ENCODE data around the gene WNT10A.

WNT10A gene

DNA sequence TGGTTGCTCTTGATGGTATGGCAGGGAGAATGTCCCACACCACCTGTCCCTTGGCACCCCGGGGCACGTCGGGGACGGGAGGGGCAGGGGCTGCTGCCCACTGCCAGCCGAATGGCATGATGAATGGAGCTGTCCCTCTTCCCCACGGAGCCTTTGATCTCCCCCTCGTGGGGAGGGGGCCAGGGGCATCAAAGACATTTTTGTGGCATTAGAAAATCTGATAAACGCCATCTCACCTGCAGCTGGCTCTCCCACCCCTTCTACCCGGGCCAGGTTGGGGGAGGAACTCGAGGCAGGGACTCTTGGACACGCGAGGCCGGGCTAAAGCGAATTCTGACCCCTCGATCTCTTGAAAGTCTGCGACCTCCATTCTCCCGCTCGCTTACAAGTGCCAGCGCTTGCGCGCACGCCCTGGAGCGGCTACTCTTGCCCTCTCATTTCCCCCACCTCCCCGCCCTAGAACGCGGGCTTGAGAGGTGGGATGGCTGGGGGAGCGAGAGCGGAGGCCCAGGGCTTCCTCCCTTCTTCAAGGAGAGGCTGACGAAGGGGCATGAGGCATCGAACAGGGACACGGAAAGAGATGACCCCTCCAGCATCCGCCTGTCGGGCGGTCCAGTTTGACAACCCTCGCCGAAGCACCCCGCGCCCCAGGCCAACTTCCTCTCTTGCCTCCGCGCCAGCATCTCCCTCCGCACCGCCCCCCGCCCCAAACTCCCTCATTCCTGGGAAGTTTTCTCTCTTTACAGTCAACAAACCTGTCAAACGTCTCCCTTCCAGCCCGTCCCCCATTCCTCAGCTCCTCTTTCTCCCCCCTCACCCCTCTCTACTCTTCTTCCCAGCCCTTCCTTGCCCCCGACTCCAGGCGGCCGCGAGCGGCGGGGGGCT lies 21.7 kb upstream of the WNT10A start:
- Histone ChIP-seq H3K9ac (ENCODE audit: low read depth, low read length) (no peak overlapping the region), H3K4me3 (ENCODE audit: low read depth, low read length) (peak overlapping the region; percentile 37), H3K36me3 (ENCODE audit: control insufficient read depth, insufficient read depth, low read length) (no peaks in the 10 kb centered on the region), H3K27me3 (ENCODE audit: control insufficient read depth, insufficient read depth, low read length) (peaks cover 94% of the 10 kb centered on the region), H3K4me1 (ENCODE audit: control insufficient read depth, insufficient read depth, low read length) (peaks cover 20% of the 10 kb centered on the region), H3K9me3 (ENCODE audit: control insufficient read depth, insufficient read depth, low read length) (no peaks in the 10 kb centered on the region)

DNA sequence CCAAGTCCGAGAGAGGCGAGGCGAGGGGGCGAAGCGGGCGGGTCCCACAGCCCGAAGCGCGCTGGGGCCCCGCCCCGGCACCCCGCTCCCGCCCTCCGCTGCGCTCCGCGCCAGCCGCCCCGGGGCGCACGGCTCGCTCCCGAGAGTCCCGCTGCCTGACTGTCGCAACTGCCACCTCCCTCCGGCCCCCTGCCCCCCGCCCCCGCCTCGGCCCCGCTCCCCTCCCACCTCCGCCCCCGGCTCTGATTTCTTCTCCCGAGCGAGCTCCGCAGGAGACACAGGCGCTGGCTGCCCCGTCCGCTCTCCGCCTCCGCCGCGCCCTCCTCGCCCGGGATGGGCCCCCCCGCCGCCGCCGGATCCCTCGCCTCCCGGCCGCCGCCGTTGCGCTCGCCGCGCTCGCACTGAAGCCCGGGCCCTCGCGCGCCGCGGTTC lies 21.1 kb upstream of the WNT10A start, which contains the start of gene WNT6:
WNT6 (plus strand) TSS at position 250 of the 432 bp plus-strand sequence. CDS start 233 bp downstream, outside the sequence.
- H3K4me3 ChIP-seq (ENCODE audit: low read depth, low read length): peak within 1 kb of the TSS; percentile 37
- H3K27me3 ChIP-seq (ENCODE audit: control insufficient read depth, insufficient read depth, low read length): peaks cover 94% of the 10 kb centered on the region
- no peak within 1 kb of the TSS for H3K9ac ChIP-seq (ENCODE audit: low read depth, low read length)
- peaks cover 20% of the 10 kb centered on the region for H3K4me1 ChIP-seq (ENCODE audit: control insufficient read depth, insufficient read depth, low read length)
- H3K36me3 ChIP-seq (ENCODE audit: control insufficient read depth, insufficient read depth, low read length): no peaks in the 10 kb centered on the region
- no peaks in the 10 kb centered on the region for H3K9me3 ChIP-seq (ENCODE audit: control insufficient read depth, insufficient read depth, low read length)

DNA sequence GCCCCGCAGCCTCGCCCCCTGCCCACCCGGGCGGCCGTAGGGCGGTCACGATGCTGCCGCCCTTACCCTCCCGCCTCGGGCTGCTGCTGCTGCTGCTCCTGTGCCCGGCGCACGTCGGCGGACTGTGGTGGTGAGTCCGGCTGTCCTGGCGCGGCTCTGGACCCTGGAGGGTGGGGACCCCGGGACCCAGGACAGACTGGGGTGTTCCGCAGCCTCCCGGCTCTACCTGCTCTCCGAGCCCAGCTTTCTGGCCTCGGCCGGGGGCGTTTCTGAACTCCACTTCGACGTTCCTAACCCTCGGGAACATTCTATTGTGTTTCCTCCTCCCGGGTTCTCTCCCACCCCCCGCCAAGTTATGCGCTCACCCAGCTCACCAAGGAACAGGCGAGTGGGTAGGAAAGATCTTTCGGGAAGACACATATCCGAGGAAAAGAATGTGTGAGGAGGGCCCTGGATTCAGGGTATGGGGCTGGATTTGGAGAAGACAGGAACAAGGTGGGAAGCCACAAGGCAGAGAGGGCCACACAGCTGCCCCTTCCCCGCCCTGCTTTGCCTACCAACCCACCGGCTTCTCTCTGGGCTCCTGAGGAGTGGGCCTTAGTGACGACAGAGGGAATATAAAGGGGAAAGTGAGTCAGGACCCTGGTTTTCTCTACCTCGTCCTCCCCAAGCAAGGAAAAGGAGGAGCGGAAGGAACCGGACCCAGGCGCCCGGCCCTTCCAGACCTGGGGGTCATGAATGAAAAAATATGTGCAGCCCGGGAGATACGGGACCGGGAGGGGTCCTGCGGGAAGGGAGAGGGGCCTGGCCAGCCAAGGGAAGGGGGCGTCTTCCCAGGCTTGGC lies 20.4 kb upstream of the WNT10A start:
- H3K27me3 ChIP-seq (ENCODE audit: control insufficient read depth, insufficient read depth, low read length): peaks cover 94% of the 10 kb centered on the region
- no peak overlapping the region for H3K9ac ChIP-seq (ENCODE audit: low read depth, low read length)
- H3K4me1 ChIP-seq (ENCODE audit: control insufficient read depth, insufficient read depth, low read length): peaks cover 14% of the 10 kb centered on the region
- no peaks in the 10 kb centered on the region for H3K9me3 ChIP-seq (ENCODE audit: control insufficient read depth, insufficient read depth, low read length)
- H3K36me3 ChIP-seq (ENCODE audit: control insufficient read depth, insufficient read depth, low read length): no peaks in the 10 kb centered on the region
- peak overlapping the region; percentile 37 for H3K4me3 ChIP-seq (ENCODE audit: low read depth, low read length)

DNA sequence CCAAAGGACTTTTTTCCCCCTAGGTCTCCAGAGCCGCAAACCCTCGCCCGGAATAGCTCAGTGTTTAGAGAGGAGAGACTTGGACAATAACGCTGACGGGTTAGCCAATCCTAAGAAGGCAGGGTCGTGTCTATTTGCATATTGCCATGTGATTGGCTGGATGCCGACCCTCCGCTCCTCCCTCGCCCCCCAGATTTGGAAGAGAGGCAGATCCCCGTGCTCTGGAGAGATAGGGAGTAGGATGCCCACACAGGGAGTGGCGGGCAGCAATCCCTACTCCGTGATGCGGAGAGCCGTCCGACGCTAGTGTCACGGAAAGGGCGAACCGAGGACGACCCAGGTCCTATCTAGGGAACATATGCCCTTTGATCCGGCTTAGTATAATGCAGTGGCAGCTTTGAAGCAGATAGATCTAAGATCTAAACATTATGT lies 19.7 kb upstream of the WNT10A start:
- Histone ChIP-seq H3K36me3 (ENCODE audit: control insufficient read depth, insufficient read depth, low read length) (no peaks in the 10 kb centered on the region), H3K4me1 (ENCODE audit: control insufficient read depth, insufficient read depth, low read length) (peaks cover 9% of the 10 kb centered on the region), H3K9me3 (ENCODE audit: control insufficient read depth, insufficient read depth, low read length) (no peaks in the 10 kb centered on the region), H3K27me3 (ENCODE audit: control insufficient read depth, insufficient read depth, low read length) (peaks cover 90% of the 10 kb centered on the region), H3K9ac (ENCODE audit: low read depth, low read length) (no peak overlapping the region), H3K4me3 (ENCODE audit: low read depth, low read length) (no peak overlapping the region)

DNA sequence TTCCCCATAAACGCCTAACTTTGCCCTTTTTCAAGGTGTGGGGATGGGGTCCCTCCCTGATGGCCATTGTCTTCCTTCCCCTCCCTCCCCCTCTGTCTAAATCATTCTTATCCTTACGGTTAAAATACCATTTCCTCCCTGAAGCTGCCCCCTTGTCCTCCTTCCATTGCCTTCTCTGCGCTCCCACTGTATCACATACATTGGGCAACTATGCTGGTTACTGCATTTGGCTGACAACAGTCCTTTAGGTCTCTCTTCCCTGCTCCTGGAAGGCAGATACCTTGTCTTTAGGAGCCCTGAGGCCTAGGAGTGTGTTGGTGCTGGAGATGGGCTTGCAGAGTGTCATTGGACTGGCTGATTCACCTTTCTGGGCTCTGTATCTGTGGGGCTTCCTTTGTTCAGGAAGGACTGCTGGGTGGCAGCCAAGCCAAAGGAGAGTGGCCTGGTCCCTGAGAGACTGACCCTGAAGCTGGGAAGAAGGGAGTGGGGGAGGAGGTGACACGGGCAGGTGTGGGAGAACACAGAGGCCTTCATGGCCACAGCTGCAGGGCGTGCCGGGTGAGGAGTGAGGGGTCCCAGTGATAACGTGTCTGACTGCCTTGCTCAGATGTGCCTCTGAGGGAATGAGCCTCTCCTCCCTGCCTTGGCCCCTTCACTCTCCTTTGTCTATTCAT lies 18.9 kb upstream of the WNT10A start:
- Histone ChIP-seq H3K9ac (ENCODE audit: low read depth, low read length) (no peak overlapping the region), H3K4me1 (ENCODE audit: control insufficient read depth, insufficient read depth, low read length) (peaks cover 7% of the 10 kb centered on the region), H3K4me3 (ENCODE audit: low read depth, low read length) (peak overlapping the region; percentile 24), H3K9me3 (ENCODE audit: control insufficient read depth, insufficient read depth, low read length) (no peaks in the 10 kb centered on the region), H3K36me3 (ENCODE audit: control insufficient read depth, insufficient read depth, low read length) (no peaks in the 10 kb centered on the region), H3K27me3 (ENCODE audit: control insufficient read depth, insufficient read depth, low read length) (peaks cover 90% of the 10 kb centered on the region)

DNA sequence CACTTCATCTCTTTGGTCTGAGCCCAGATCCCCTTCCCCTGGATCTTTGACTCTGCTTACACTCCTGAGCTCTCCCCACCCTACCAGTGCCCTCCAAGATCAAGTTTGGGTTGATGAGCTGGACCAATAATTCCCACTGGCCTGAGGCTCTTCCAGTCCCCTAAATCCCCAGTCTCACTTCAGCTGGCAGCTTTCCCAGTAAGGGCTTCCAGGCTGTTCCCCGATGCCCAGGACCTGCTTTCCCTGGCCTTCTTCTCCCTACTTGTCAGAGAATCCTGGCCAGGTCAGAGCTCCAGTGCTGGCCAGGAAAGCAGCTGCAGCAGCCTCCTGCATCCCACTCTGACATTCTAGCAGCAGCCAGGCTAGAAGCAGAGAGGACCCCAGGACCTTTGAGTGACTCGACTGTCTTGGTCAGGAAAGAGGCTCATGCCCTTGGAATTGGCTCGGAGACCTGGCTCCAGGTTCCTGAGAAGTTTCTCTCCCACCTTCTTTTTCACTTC lies 17.6 kb upstream of the WNT10A start:
- H3K9me3 ChIP-seq (ENCODE audit: control insufficient read depth, insufficient read depth, low read length): no peaks in the 10 kb centered on the region
- no peaks in the 10 kb centered on the region for H3K36me3 ChIP-seq (ENCODE audit: control insufficient read depth, insufficient read depth, low read length)
- H3K9ac ChIP-seq (ENCODE audit: low read depth, low read length): no peak overlapping the region
- no peak overlapping the region for H3K4me3 ChIP-seq (ENCODE audit: low read depth, low read length)
- H3K27me3 ChIP-seq (ENCODE audit: control insufficient read depth, insufficient read depth, low read length): peaks cover 90% of the 10 kb centered on the region
- H3K4me1 ChIP-seq (ENCODE audit: control insufficient read depth, insufficient read depth, low read length): peaks cover 5% of the 10 kb centered on the region

DNA sequence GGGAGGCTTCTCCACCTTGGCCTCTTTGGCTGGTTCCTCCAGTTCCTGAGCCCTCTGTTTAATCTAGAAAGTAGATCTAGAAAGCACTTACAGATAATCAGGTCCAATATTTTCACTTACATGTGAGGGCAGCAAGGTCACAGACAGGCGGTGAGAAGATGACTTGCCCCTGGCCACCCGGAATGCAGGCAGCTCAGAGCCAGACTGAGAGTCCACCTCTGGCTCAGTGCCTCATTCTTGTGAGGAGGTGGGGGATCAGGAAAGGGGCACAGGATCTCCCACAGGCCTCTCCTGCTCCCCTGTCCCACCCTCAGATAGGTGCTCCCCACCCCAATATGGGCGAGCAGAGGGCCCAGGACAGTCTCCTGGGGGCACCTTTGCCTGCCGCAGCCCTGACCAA lies 15.3 kb upstream of the WNT10A start:
- peaks cover 93% of the 10 kb centered on the region for H3K27me3 ChIP-seq (ENCODE audit: control insufficient read depth, insufficient read depth, low read length)

DNA sequence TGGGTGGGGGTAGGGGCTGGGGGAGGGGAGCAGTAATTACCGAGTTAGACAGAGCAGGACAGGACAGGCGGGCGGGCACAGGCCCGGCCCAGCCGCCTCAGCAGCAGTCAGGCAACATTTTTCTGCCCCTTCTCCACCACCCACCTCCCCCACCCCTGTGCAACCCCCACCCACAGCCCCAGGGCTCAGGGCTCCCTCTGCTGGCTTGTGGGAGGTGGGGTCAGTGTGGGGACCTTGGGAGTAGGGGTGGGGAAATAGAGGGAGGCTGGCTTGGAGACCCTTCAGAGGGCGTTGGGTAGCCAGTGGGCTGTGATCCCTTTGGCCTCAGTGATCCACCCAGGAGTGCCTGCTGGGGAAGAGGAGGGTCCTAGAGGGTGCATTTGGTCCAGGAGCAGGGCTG lies 14.7 kb upstream of the WNT10A start:
- Histone ChIP-seq H3K9ac (ENCODE audit: low read depth, low read length) (no peak overlapping the region), H3K4me1 (ENCODE audit: control insufficient read depth, insufficient read depth, low read length) (no peaks in the 10 kb centered on the region), H3K4me3 (ENCODE audit: low read depth, low read length) (no peak overlapping the region), H3K27me3 (ENCODE audit: control insufficient read depth, insufficient read depth, low read length) (peaks cover 96% of the 10 kb centered on the region), H3K36me3 (ENCODE audit: control insufficient read depth, insufficient read depth, low read length) (no peaks in the 10 kb centered on the region), H3K9me3 (ENCODE audit: control insufficient read depth, insufficient read depth, low read length) (no peaks in the 10 kb centered on the region)

More for the DNA sequence above, 15.3 kb upstream of the WNT10A start:
- no peaks in the 10 kb centered on the region for H3K36me3 ChIP-seq (ENCODE audit: control insufficient read depth, insufficient read depth, low read length)
- no peaks in the 10 kb centered on the region for H3K9me3 ChIP-seq (ENCODE audit: control insufficient read depth, insufficient read depth, low read length)
- H3K4me1 ChIP-seq (ENCODE audit: control insufficient read depth, insufficient read depth, low read length): peaks cover under 1% of the 10 kb centered on the region
- no peak overlapping the region for H3K4me3 ChIP-seq (ENCODE audit: low read depth, low read length)
- H3K9ac ChIP-seq (ENCODE audit: low read depth, low read length): no peak overlapping the region

DNA sequence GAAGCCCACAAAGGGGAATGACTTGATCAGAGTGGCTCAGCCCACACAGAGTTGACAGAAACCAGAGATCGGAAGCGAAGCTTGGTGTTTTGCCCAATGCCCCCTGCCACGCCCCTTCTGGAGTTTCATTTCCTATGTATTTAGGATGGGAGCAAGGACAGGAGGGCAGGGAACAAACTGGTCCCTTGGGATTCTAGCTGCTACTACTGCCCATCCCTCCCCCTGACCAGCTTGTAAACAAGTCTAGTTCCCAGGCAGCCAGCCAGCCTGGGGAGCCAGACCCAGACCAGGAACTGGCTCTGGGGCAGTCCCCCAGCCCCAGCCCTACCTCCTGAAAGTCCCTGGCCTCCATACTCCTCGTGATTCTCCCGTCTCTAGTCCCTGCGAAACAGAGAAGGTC lies 12.8 kb upstream of the WNT10A start:
- H3K9me3 ChIP-seq (ENCODE audit: control insufficient read depth, insufficient read depth, low read length): no peaks in the 10 kb centered on the region
- H3K27me3 ChIP-seq (ENCODE audit: control insufficient read depth, insufficient read depth, low read length): peaks cover 96% of the 10 kb centered on the region
- H3K36me3 ChIP-seq (ENCODE audit: control insufficient read depth, insufficient read depth, low read length): no peaks in the 10 kb centered on the region
- H3K9ac ChIP-seq (ENCODE audit: low read depth, low read length): no peak overlapping the region
- H3K4me1 ChIP-seq (ENCODE audit: control insufficient read depth, insufficient read depth, low read length): peaks cover 8% of the 10 kb centered on the region
- no peak overlapping the region for H3K4me3 ChIP-seq (ENCODE audit: low read depth, low read length)

DNA sequence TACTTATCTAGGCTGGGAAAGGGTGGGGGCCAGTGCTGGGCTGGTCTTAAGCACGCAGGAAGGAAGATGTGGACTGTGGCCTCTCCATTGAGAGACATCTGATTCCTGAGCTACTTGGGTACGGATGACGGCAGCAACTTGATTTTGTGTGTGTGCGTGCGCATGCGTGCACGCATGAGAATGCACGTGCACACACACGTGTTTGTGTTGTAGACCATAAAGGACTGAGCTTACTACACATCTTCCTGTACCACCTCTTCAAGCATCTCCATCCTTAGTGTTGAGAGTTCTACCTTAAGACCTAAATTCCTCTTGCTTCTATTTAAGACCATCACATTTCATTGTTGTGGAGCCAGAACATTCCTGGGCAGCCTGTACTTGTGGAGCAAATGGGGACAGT lies 11.6 kb upstream of the WNT10A start:
- H3K4me3 ChIP-seq (ENCODE audit: low read depth, low read length): no peak overlapping the region
- H3K9ac ChIP-seq (ENCODE audit: low read depth, low read length): no peak overlapping the region
- no peaks in the 10 kb centered on the region for H3K36me3 ChIP-seq (ENCODE audit: control insufficient read depth, insufficient read depth, low read length)
- peaks cover 10% of the 10 kb centered on the region for H3K4me1 ChIP-seq (ENCODE audit: control insufficient read depth, insufficient read depth, low read length)
- H3K27me3 ChIP-seq (ENCODE audit: control insufficient read depth, insufficient read depth, low read length): peaks cover 96% of the 10 kb centered on the region
- H3K9me3 ChIP-seq (ENCODE audit: control insufficient read depth, insufficient read depth, low read length): no peaks in the 10 kb centered on the region

DNA sequence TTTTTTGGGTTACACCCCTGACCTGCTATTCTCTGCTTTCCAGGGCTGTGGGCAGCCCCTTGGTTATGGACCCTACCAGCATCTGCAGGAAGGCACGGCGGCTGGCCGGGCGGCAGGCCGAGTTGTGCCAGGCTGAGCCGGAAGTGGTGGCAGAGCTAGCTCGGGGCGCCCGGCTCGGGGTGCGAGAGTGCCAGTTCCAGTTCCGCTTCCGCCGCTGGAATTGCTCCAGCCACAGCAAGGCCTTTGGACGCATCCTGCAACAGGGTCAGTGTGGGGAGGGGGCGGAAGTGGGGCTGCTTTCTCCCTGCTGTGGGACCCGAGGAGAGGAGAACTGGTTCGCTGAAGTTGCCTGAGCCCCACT lies 9.7 kb upstream of the WNT10A start:
- Histone ChIP-seq H3K4me1 (ENCODE audit: control insufficient read depth, insufficient read depth, low read length) (peaks cover 10% of the 10 kb centered on the region), H3K4me3 (ENCODE audit: low read depth, low read length) (no peak overlapping the region), H3K27me3 (ENCODE audit: control insufficient read depth, insufficient read depth, low read length) (peaks cover 99% of the 10 kb centered on the region), H3K36me3 (ENCODE audit: control insufficient read depth, insufficient read depth, low read length) (no peaks in the 10 kb centered on the region), H3K9ac (ENCODE audit: low read depth, low read length) (no peak overlapping the region), H3K9me3 (ENCODE audit: control insufficient read depth, insufficient read depth, low read length) (no peaks in the 10 kb centered on the region)
